ENCODE data around the gene COPS3. TPM values are rescaled to one million over a fixed set of nuclear protein-coding genes. Genes with fewer than 3 reads are reported as not detected.
A peak's percentile ranks its signal among the peaks of the same experiment; 100 is the strongest.

COPS3 gene
- total RNA-seq, 1 donor from 2014 or later = 52.7 TPM

GRCh38 chr17:17275971-17276370, 5.1 kb downstream of the COPS3 start:
- Mint-ChIP-seq H3K4me3 (ENCODE audit: unreplicated experiment) (no peak overlapping the region), H3K9me3 (ENCODE audit: unreplicated experiment) (no peaks in the 10 kb centered on the region), H3K4me1 (ENCODE audit: unreplicated experiment) (peaks cover 3% of the 10 kb centered on the region), H3K27ac (ENCODE audit: unreplicated experiment) (no peak overlapping the region), H3K36me3 (ENCODE audit: low read depth, unreplicated experiment) (peaks cover 3% of the 10 kb centered on the region), H3K27me3 (ENCODE audit: unreplicated experiment) (peaks cover 3% of the 10 kb centered on the region)
- DNase-seq (ENCODE audit: low spot score) = no peak
- TF ChIP-seq, protein P1, sequence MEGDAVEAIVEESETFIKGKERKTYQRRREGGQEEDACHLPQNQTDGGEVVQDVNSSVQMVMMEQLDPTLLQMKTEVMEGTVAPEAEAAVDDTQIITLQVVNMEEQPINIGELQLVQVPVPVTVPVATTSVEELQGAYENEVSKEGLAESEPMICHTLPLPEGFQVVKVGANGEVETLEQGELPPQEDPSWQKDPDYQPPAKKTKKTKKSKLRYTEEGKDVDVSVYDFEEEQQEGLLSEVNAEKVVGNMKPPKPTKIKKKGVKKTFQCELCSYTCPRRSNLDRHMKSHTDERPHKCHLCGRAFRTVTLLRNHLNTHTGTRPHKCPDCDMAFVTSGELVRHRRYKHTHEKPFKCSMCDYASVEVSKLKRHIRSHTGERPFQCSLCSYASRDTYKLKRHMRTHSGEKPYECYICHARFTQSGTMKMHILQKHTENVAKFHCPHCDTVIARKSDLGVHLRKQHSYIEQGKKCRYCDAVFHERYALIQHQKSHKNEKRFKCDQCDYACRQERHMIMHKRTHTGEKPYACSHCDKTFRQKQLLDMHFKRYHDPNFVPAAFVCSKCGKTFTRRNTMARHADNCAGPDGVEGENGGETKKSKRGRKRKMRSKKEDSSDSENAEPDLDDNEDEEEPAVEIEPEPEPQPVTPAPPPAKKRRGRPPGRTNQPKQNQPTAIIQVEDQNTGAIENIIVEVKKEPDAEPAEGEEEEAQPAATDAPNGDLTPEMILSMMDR (IDR thresholded peaks at IDR 0.05; ENCODE audit: unreplicated experiment) = no peak

- peak; percentile 37 for DNase-seq (ENCODE audit: low spot score)
- Mint-ChIP-seq H3K36me3 (ENCODE audit: low read depth, unreplicated experiment) (peaks cover 9% of the 10 kb centered on the region), H3K4me1 (ENCODE audit: unreplicated experiment) (no peaks in the 10 kb centered on the region), H3K4me3 (ENCODE audit: unreplicated experiment) (no peak overlapping the region), H3K9me3 (ENCODE audit: unreplicated experiment) (no peaks in the 10 kb centered on the region), H3K27ac (ENCODE audit: unreplicated experiment) (no peak overlapping the region), H3K27me3 (ENCODE audit: unreplicated experiment) (no peaks in the 10 kb centered on the region)
- TF ChIP-seq, protein P1 (IDR thresholded peaks at IDR 0.05; ENCODE audit: unreplicated experiment) = peak; percentile 47
Measured at GRCh38 chr17:17269926-17270773, 10.9 kb downstream of the COPS3 start.

- H3K36me3 Mint-ChIP-seq (ENCODE audit: low read depth, unreplicated experiment) = peaks cover 30% of the 10 kb centered on the region
- H3K27ac Mint-ChIP-seq (ENCODE audit: unreplicated experiment) = no peak overlapping the region
- no peaks in the 10 kb centered on the region for H3K9me3 Mint-ChIP-seq (ENCODE audit: unreplicated experiment)
- no peak for DNase-seq (ENCODE audit: low spot score)
- no peaks in the 10 kb centered on the region for H3K27me3 Mint-ChIP-seq (ENCODE audit: unreplicated experiment)
- no peak overlapping the region for H3K4me3 Mint-ChIP-seq (ENCODE audit: unreplicated experiment)
- TF ChIP-seq, protein P1 (IDR thresholded peaks at IDR 0.05; ENCODE audit: unreplicated experiment) = no peak
- no peaks in the 10 kb centered on the region for H3K4me1 Mint-ChIP-seq (ENCODE audit: unreplicated experiment)
Measured at GRCh38 chr17:17264430-17264829, 16.6 kb downstream of the COPS3 start.

- H3K4me3 Mint-ChIP-seq (ENCODE audit: unreplicated experiment) = no peak overlapping the region
- no peak overlapping the region for H3K27ac Mint-ChIP-seq (ENCODE audit: unreplicated experiment)
- TF ChIP-seq, protein P1 (IDR thresholded peaks at IDR 0.05; ENCODE audit: unreplicated experiment) = no peak
- DNase-seq (ENCODE audit: low spot score) = no peak
- H3K4me1 Mint-ChIP-seq (ENCODE audit: unreplicated experiment) = no peaks in the 10 kb centered on the region
- H3K9me3 Mint-ChIP-seq (ENCODE audit: unreplicated experiment) = no peaks in the 10 kb centered on the region
- peaks cover 38% of the 10 kb centered on the region for H3K36me3 Mint-ChIP-seq (ENCODE audit: low read depth, unreplicated experiment)
- peaks cover 1% of the 10 kb centered on the region for H3K27me3 Mint-ChIP-seq (ENCODE audit: unreplicated experiment)
Measured at GRCh38 chr17:17258998-17259397, 22.0 kb downstream of the COPS3 start.

DNA sequence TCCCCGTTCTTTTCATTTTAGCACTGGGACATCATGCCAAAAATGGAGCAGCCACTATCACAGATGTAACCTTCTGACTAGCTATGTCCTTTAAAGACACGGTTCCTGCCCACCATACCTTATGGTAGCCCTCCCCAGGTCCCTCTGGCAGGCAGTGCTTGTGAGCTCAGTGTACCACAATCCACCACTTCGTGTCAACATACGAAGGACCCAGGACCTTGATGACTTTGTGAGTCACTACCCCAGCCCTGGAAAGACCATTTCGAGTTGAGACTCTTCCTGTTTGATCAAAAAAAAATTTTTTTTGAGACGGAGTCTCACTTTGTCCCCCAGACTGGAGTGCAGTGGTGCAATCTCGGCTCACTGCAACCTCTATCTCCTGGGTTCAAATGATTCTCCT, 23.0 kb downstream of the COPS3 start:
- Mint-ChIP-seq H3K27ac (ENCODE audit: unreplicated experiment) (no peak overlapping the region), H3K9me3 (ENCODE audit: unreplicated experiment) (no peaks in the 10 kb centered on the region), H3K4me3 (ENCODE audit: unreplicated experiment) (no peak overlapping the region), H3K36me3 (ENCODE audit: low read depth, unreplicated experiment) (peaks cover 39% of the 10 kb centered on the region), H3K27me3 (ENCODE audit: unreplicated experiment) (peaks cover 2% of the 10 kb centered on the region), H3K4me1 (ENCODE audit: unreplicated experiment) (no peaks in the 10 kb centered on the region)
- no peak for DNase-seq (ENCODE audit: low spot score)
- TF ChIP-seq, protein P1 (IDR thresholded peaks at IDR 0.05; ENCODE audit: unreplicated experiment) = no peak
